ENCODE data around the gene MBD5. TPM values are rescaled to one million over a fixed set of nuclear protein-coding genes. Genes with fewer than 3 reads are reported as not detected.

The MBD5 gene
- total RNA-seq, 1 donor from 2014 or later: 18.8 TPM

- Mint-ChIP-seq H3K9me3 (peaks cover 63% of the 10 kb centered on the region), H3K27me3 (ENCODE audit: insufficient read depth) (no peaks in the 10 kb centered on the region), H3K4me3 (no peak overlapping the region), H3K4me1 (ENCODE audit: low read depth) (no peaks in the 10 kb centered on the region), H3K36me3 (ENCODE audit: low read depth) (peaks cover 11% of the 10 kb centered on the region), H3K27ac (no peak overlapping the region)
- DNase-seq (ENCODE audit: low spot score): no peak
- intact Hi-C loops (cut with micrococcal nuclease): no loop called here
Observed at GRCh38 chr2:148255929-148256328, 235.0 kb downstream of the MBD5 start.

DNA sequence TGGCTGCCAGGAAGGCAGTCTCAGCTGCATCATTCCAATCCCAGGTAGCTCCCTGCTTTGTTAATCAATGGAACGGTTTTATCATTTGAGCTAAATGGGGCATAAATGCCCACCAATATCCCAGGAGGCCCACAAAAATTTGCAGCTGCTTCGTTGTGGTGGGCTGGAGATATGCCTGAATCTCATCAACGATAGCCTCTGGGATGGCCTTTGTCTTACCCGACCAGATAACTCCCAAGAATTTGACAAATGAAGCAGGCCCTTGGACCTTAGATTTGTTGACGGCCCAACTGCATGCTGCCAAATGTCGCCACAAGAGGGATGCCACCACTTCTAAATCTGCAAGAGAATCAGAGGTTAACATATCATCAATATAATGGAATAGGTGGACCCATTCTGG, 236.4 kb downstream of the MBD5 start:
- Mint-ChIP-seq H3K36me3 (ENCODE audit: low read depth) (peaks cover 11% of the 10 kb centered on the region), H3K27ac (no peak overlapping the region), H3K27me3 (ENCODE audit: insufficient read depth) (no peaks in the 10 kb centered on the region), H3K4me1 (ENCODE audit: low read depth) (no peaks in the 10 kb centered on the region), H3K9me3 (peaks cover 59% of the 10 kb centered on the region), H3K4me3 (no peak overlapping the region)
- intact Hi-C loops (cut with micrococcal nuclease): no loop called here
- DNase-seq (ENCODE audit: low spot score): no peak

- DNase-seq (ENCODE audit: low spot score): no peak
- no peaks in the 10 kb centered on the region for H3K27me3 Mint-ChIP-seq (ENCODE audit: insufficient read depth)
- H3K4me1 Mint-ChIP-seq (ENCODE audit: low read depth): no peaks in the 10 kb centered on the region
- peaks cover 51% of the 10 kb centered on the region for H3K9me3 Mint-ChIP-seq
- H3K4me3 Mint-ChIP-seq: no peak overlapping the region
- intact Hi-C loops (cut with micrococcal nuclease): no loop called here
- no peak overlapping the region for H3K27ac Mint-ChIP-seq
- H3K36me3 Mint-ChIP-seq (ENCODE audit: low read depth): peaks cover 11% of the 10 kb centered on the region
Observed at GRCh38 chr2:148258124-148258523, 237.2 kb downstream of the MBD5 start.

DNA sequence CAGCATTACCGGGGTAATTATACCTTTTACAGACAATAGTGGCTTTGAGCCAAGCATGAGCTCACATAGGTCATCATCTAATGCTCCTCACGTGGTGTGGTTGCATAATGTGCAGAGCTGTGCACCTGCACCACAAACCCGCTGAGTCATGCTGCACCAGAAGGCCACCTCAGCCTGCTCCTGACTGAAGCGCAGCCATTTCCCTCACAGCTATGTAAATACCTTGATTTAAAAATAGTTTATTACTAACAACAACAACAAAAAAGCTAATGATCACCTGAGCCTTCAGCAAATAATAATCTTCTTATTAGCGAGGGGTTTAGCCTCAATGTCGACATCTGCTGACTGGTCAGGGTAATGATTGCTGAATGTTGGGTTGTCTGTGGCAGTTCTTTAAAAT, 238.8 kb downstream of the MBD5 start:
- Mint-ChIP-seq H3K36me3 (ENCODE audit: low read depth) (peaks cover 12% of the 10 kb centered on the region), H3K27ac (no peak overlapping the region), H3K4me3 (no peak overlapping the region), H3K4me1 (ENCODE audit: low read depth) (no peaks in the 10 kb centered on the region), H3K9me3 (peaks cover 38% of the 10 kb centered on the region), H3K27me3 (ENCODE audit: insufficient read depth) (no peaks in the 10 kb centered on the region)
- no peak for DNase-seq (ENCODE audit: low spot score)
- intact Hi-C loops (cut with micrococcal nuclease): no loop called here

- Mint-ChIP-seq H3K9me3 (peaks cover 16% of the 10 kb centered on the region), H3K4me3 (no peak overlapping the region), H3K4me1 (ENCODE audit: low read depth) (no peaks in the 10 kb centered on the region), H3K36me3 (ENCODE audit: low read depth) (peaks cover 11% of the 10 kb centered on the region), H3K27ac (no peak overlapping the region), H3K27me3 (ENCODE audit: insufficient read depth) (no peaks in the 10 kb centered on the region)
- no peak for DNase-seq (ENCODE audit: low spot score)
- intact Hi-C loops (cut with micrococcal nuclease): no loop called here
Observed at GRCh38 chr2:148263890-148264289, 243.0 kb downstream of the MBD5 start.

GRCh38 chr2:148273158-148273691, 252.3 kb downstream of the MBD5 start:
- no peak for DNase-seq (ENCODE audit: low spot score)
- H3K27ac Mint-ChIP-seq: no peak overlapping the region
- no peaks in the 10 kb centered on the region for H3K36me3 Mint-ChIP-seq (ENCODE audit: low read depth)
- H3K4me3 Mint-ChIP-seq: no peak overlapping the region
- H3K27me3 Mint-ChIP-seq (ENCODE audit: insufficient read depth): no peaks in the 10 kb centered on the region
- H3K4me1 Mint-ChIP-seq (ENCODE audit: low read depth): no peaks in the 10 kb centered on the region
- no peaks in the 10 kb centered on the region for H3K9me3 Mint-ChIP-seq
- intact Hi-C loops (cut with micrococcal nuclease): no loop called here

DNA sequence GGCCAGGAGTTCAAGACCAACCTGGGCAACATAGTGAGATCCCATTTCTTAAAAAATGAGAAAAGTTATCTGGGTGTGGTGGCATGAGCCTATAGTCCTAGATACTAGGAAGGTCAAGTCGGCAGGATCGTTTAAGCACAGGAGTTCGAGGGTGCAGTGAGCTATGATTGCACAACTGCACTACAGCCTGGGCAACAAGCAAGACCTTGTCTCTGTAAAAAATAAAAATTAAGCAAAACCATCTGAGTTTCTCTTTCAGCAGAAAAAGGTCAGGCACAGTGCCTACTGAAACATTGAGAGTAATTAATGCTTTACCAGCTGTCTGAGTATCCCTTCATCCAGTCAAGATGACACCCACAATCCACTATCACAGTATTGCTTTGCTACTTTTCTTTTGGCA, 258.3 kb downstream of the MBD5 start:
- H3K36me3 Mint-ChIP-seq (ENCODE audit: low read depth): no peaks in the 10 kb centered on the region
- H3K27ac Mint-ChIP-seq: no peak overlapping the region
- intact Hi-C loops (cut with micrococcal nuclease): no loop called here
- H3K4me3 Mint-ChIP-seq: no peak overlapping the region
- H3K9me3 Mint-ChIP-seq: no peaks in the 10 kb centered on the region
- no peaks in the 10 kb centered on the region for H3K27me3 Mint-ChIP-seq (ENCODE audit: insufficient read depth)
- DNase-seq (ENCODE audit: low spot score): no peak
- H3K4me1 Mint-ChIP-seq (ENCODE audit: low read depth): no peaks in the 10 kb centered on the region

GRCh38 chr2:148282201-148282600, 261.3 kb downstream of the MBD5 start:
- no peak for DNase-seq (ENCODE audit: low spot score)
- Mint-ChIP-seq H3K4me1 (ENCODE audit: low read depth) (no peaks in the 10 kb centered on the region), H3K27ac (no peak overlapping the region), H3K36me3 (ENCODE audit: low read depth) (no peaks in the 10 kb centered on the region), H3K4me3 (no peak overlapping the region), H3K9me3 (no peaks in the 10 kb centered on the region), H3K27me3 (ENCODE audit: insufficient read depth) (no peaks in the 10 kb centered on the region)
- intact Hi-C loops (cut with micrococcal nuclease): no loop called here

GRCh38 chr2:148292431-148292830, 271.5 kb downstream of the MBD5 start:
- Mint-ChIP-seq H3K36me3 (ENCODE audit: low read depth) (peaks cover 2% of the 10 kb centered on the region), H3K27ac (no peak overlapping the region), H3K27me3 (ENCODE audit: insufficient read depth) (no peaks in the 10 kb centered on the region), H3K9me3 (no peaks in the 10 kb centered on the region), H3K4me3 (no peak overlapping the region), H3K4me1 (ENCODE audit: low read depth) (no peaks in the 10 kb centered on the region)
- no peak for DNase-seq (ENCODE audit: low spot score)
- intact Hi-C loops (cut with micrococcal nuclease): loop anchor here (10.0 kb wide), 1 partner anchor 212 kb away; no protein-coding TSS in a partner anchor

GRCh38 chr2:148298196-148298595, 277.3 kb downstream of the MBD5 start:
- peaks cover 2% of the 10 kb centered on the region for H3K36me3 Mint-ChIP-seq (ENCODE audit: low read depth)
- no peaks in the 10 kb centered on the region for H3K9me3 Mint-ChIP-seq
- H3K27ac Mint-ChIP-seq: no peak overlapping the region
- no peaks in the 10 kb centered on the region for H3K4me1 Mint-ChIP-seq (ENCODE audit: low read depth)
- intact Hi-C loops (cut with micrococcal nuclease): loop anchor here (10.0 kb wide), 1 partner anchor 207 kb away; no protein-coding TSS in a partner anchor
- DNase-seq (ENCODE audit: low spot score): no peak
- no peak overlapping the region for H3K4me3 Mint-ChIP-seq
- no peaks in the 10 kb centered on the region for H3K27me3 Mint-ChIP-seq (ENCODE audit: insufficient read depth)

DNA sequence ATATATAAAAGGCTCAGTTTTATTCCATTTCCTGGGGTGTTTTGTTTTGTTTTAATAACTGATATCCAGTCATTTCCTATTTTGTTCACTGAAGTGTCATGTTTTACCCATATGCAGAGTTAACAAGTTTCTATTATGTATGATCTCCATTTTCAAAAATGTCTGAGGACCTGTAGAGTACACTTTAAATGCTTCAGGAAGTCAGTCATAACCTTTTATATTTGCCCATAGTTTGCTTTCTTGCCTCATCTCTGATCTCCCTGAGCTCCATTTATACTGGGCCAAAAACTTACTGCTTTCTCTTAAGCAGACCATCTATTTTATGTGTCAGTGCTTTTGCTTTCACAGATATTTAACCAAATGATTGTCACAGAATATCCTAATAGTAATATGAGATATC, 278.7 kb downstream of the MBD5 start:
- Mint-ChIP-seq H3K36me3 (ENCODE audit: low read depth) (peaks cover 2% of the 10 kb centered on the region), H3K27ac (no peak overlapping the region), H3K4me3 (no peak overlapping the region), H3K9me3 (no peaks in the 10 kb centered on the region), H3K27me3 (ENCODE audit: insufficient read depth) (no peaks in the 10 kb centered on the region), H3K4me1 (ENCODE audit: low read depth) (no peaks in the 10 kb centered on the region)
- DNase-seq (ENCODE audit: low spot score): no peak
- intact Hi-C loops (cut with micrococcal nuclease): loop anchor here (10.0 kb wide), 1 partner anchor 205 kb away; no protein-coding TSS in a partner anchor

GRCh38 chr2:148300544-148300943, 279.7 kb downstream of the MBD5 start:
- Mint-ChIP-seq H3K4me3 (no peak overlapping the region), H3K27ac (no peak overlapping the region), H3K27me3 (ENCODE audit: insufficient read depth) (no peaks in the 10 kb centered on the region), H3K36me3 (ENCODE audit: low read depth) (peaks cover 2% of the 10 kb centered on the region), H3K4me1 (ENCODE audit: low read depth) (no peaks in the 10 kb centered on the region), H3K9me3 (no peaks in the 10 kb centered on the region)
- no peak for DNase-seq (ENCODE audit: low spot score)
- intact Hi-C loops (cut with micrococcal nuclease): no loop called here

DNA sequence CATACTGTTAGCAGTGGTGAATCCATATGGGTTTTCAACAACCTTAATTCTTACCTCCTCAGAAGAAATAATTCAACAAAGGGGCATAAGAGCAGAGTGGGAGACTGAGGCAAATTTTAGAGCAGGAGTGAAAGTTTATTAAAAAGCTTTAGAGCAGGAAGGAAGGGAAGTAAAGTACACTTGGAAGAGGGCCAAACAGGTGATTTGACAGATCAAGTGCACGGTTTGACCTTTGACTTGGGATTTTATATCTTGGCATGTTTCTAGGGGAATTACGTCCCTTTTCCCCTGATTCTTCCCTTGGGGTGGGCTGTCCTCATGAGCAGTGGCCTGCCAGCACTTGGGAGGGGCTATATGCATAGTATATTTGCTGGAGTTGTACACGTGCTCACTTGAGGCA, 280.5 kb downstream of the MBD5 start:
- H3K27ac Mint-ChIP-seq: no peak overlapping the region
- no peaks in the 10 kb centered on the region for H3K36me3 Mint-ChIP-seq (ENCODE audit: low read depth)
- intact Hi-C loops (cut with micrococcal nuclease): no loop called here
- no peaks in the 10 kb centered on the region for H3K4me1 Mint-ChIP-seq (ENCODE audit: low read depth)
- H3K27me3 Mint-ChIP-seq (ENCODE audit: insufficient read depth): no peaks in the 10 kb centered on the region
- no peak for DNase-seq (ENCODE audit: low spot score)
- H3K9me3 Mint-ChIP-seq: no peaks in the 10 kb centered on the region
- H3K4me3 Mint-ChIP-seq: no peak overlapping the region

DNA sequence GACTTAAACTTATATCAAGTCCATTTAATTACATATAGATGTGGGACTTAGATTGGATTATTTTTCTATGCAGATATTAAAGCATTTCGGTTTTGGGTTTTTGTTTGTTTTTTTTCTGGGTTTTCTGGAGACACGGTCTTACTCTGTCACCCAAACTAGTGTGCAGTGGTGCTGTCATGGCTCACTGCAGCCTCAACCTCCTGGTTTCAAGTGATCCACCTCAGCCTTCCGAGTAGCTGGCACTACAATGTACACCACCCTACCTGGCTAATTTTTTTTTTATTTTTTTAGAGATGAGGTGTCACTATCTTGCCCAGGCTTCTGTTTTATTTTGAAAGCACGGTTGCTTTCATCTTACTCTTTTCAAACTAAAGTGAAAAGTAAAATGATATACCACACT, 281.6 kb downstream of the MBD5 start:
- Mint-ChIP-seq H3K9me3 (no peaks in the 10 kb centered on the region), H3K27me3 (ENCODE audit: insufficient read depth) (no peaks in the 10 kb centered on the region), H3K4me3 (no peak overlapping the region), H3K27ac (no peak overlapping the region), H3K36me3 (ENCODE audit: low read depth) (no peaks in the 10 kb centered on the region), H3K4me1 (ENCODE audit: low read depth) (no peaks in the 10 kb centered on the region)
- no peak for DNase-seq (ENCODE audit: low spot score)
- intact Hi-C loops (cut with micrococcal nuclease): no loop called here
